H1 (cell line): ENCODE measurements around the gene IFRD1. TPM values are rescaled to one million over a fixed set of nuclear protein-coding genes. Genes with fewer than 3 reads are reported as not detected.

Experiments
- CTCF ChIA-PET: fragments of 300-600 bp; sonication (Branson Sonifier 250); formaldehyde crosslinking; loops from one replicate; lab custom pipeline; 2021; ENCODE audit not compliant: partially characterized antibody; lab: Charles Lee
- POLR2A ChIA-PET: fragments of 300-600 bp; sonication (Branson Sonifier 250); formaldehyde crosslinking; loops from one replicate; lab custom pipeline; 2021; ENCODE audit warnings: inconsistent platforms; ENCODE audit not compliant: partially characterized antibody; lab: Charles Lee
- DNase-seq, 2 experiments: peaks; one replicate each; pipeline versions ENCODE4 v3.0.0 to v3.0.0-alpha.2; 2010 to 2022; ENCODE audit warnings: low spot score in 2 of 2, low read depth in 1 of 2, mixed read lengths in 1 of 2
- FAIRE-seq: peaks from 2 replicates; lab custom pipeline; 2011; peaks lifted over from hg19 to GRCh38; lab: Jason Lieb, UNC
- H2AFZ ChIP-seq: 2 replicates; pipeline ENCODE4 v1.8.1; 2012; ENCODE audit warnings: low read length, inconsistent platforms
- H2AK5ac ChIP-seq: 2 replicates; pipeline ENCODE4 v1.6.1; 2013; ENCODE audit warnings: low read depth, low read length
- H2BK120ac ChIP-seq: replicated peaks from 2 replicates; pipeline ENCODE3; 2013; ENCODE audit warnings: low read depth, low read length, inconsistent platforms
- H2BK12ac ChIP-seq: 2 replicates; pipeline ENCODE4 v1.6.1; 2013; ENCODE audit warnings: low read depth, low read length
- H2BK15ac ChIP-seq: 2 replicates; pipeline ENCODE4 v1.6.1; 2013; ENCODE audit warnings: low read length
- H2BK20ac ChIP-seq: 2 replicates; pipeline ENCODE4 v1.6.1; 2013; ENCODE audit warnings: low read length
- H2BK5ac ChIP-seq: 2 replicates; pipeline ENCODE4 v1.6.1; 2013; ENCODE audit warnings: low read depth, low read length
- H3K14ac ChIP-seq: 2 replicates; pipeline ENCODE4 v1.6.1; 2013; ENCODE audit warnings: inconsistent platforms; ENCODE audit not compliant: insufficient read length
- H3K18ac ChIP-seq: 2 replicates; pipeline ENCODE4 v1.6.1; 2013; ENCODE audit warnings: low read length; ENCODE audit errors: extremely low read depth
- H3K23ac ChIP-seq: 2 replicates; pipeline ENCODE4 v1.6.1; 2013; ENCODE audit warnings: inconsistent platforms; ENCODE audit not compliant: insufficient read length
- H3K23me2 ChIP-seq: 2 replicates; pipeline ENCODE4 v1.6.1; 2013; ENCODE audit warnings: low read depth, low read length
- H3K27ac ChIP-seq: 2 replicates; pipeline ENCODE4 v1.6.1; 2011; ENCODE audit warnings: low read depth, low read length, inconsistent platforms
- H3K27me3 ChIP-seq, 4 experiments: replicated peaks in 1 of 4; 1 replicate in 1 of 4; 2 replicates in 3 of 4; pipeline versions ENCODE4 v1.6.1 to v1.8.1; 2011 to 2013; ENCODE audit warnings: low read length in 3 of 4, mild to moderate bottlenecking in 3 of 4, inconsistent platforms in 2 of 4, mixed read lengths in 2 of 4, moderate library complexity in 1 of 4; ENCODE audit not compliant: control insufficient read depth in 3 of 4, insufficient read depth in 3 of 4; ENCODE audit errors: extremely low read depth in 1 of 4
- H3K36me3 ChIP-seq, 4 experiments: 2 replicates each; pipeline versions ENCODE4 v1.6.1 to v1.8.1; 2011 to 2013; ENCODE audit warnings: mild to moderate bottlenecking in 4 of 4, low read length in 3 of 4, moderate library complexity in 2 of 4, control low read depth in 1 of 4, inconsistent platforms in 1 of 4; ENCODE audit not compliant: insufficient read depth in 4 of 4, control insufficient read depth in 2 of 4
- H3K4ac ChIP-seq: replicated peaks from 2 replicates; pipeline ENCODE3; 2013; ENCODE audit warnings: low read length, low read depth, mixed read lengths, inconsistent platforms; ENCODE audit not compliant: insufficient read length
- H3K4me1 ChIP-seq, 4 experiments: replicated peaks in 1 of 4; 1 replicate in 1 of 4; 2 replicates in 3 of 4; pipeline versions ENCODE4 v1.6.1 to v1.8.1; 2011 to 2013; ENCODE audit warnings: low read length in 3 of 4, inconsistent platforms in 2 of 4, mixed read lengths in 1 of 4; ENCODE audit not compliant: insufficient read depth in 4 of 4, control insufficient read depth in 3 of 4
- H3K4me2 ChIP-seq, 2 experiments: 2 replicates each; pipeline versions ENCODE4 v1.6.1 to v1.8.1; 2011 to 2013; ENCODE audit warnings: low read depth in 2 of 2, low read length in 2 of 2, control low read depth in 1 of 2, inconsistent platforms in 1 of 2, mild to moderate bottlenecking in 1 of 2; ENCODE audit not compliant: insufficient read depth in 1 of 2
- H3K4me3 ChIP-seq, 4 experiments: fragments of 200-600, 300-600 bp in 1 of 4; sonication (generic), shearing (Covaris generic), sonication (Bioruptor Twin) in 1 of 4; 2 replicates each; pipeline versions ENCODE4 v1.5.1 to v1.8.1; 2011 to 2016; ENCODE audit warnings: low read length in 4 of 4, low read depth in 3 of 4, control low read depth in 2 of 4, inconsistent platforms in 2 of 4, mild to moderate bottlenecking in 2 of 4, mixed read lengths in 1 of 4, moderate library complexity in 1 of 4; ENCODE audit not compliant: insufficient read depth in 2 of 4; ENCODE audit errors: extremely low read depth in 1 of 4
- H3K56ac ChIP-seq: replicated peaks from 2 replicates; pipeline ENCODE3; 2013; ENCODE audit warnings: low read depth, mild to moderate bottlenecking, mixed read lengths, low read length, inconsistent platforms; ENCODE audit not compliant: insufficient read length
- H3K79me1 ChIP-seq: 2 replicates; pipeline ENCODE4 v1.6.1; 2013; ENCODE audit warnings: low read depth, low read length, control low read depth
- H3K79me2 ChIP-seq, 2 experiments: 2 replicates each; pipeline versions ENCODE4 v1.6.1 to v1.8.1; 2012 to 2013; ENCODE audit warnings: low read length in 2 of 2, mild to moderate bottlenecking in 2 of 2, inconsistent platforms in 1 of 2; ENCODE audit not compliant: insufficient read depth in 2 of 2, control insufficient read depth in 1 of 2
- H3K9ac ChIP-seq, 4 experiments: replicated peaks in 1 of 4; 1 replicate in 1 of 4; 2 replicates in 3 of 4; pipeline versions ENCODE4 v1.6.1 to v1.8.1; 2011 to 2013; ENCODE audit warnings: low read depth in 3 of 4, low read length in 3 of 4, control low read depth in 2 of 4, mild to moderate bottlenecking in 2 of 4, moderate library complexity in 2 of 4, inconsistent platforms in 1 of 4; ENCODE audit errors: extremely low read depth in 1 of 4
- H3K9me3 ChIP-seq, 2 experiments: 2 replicates each; pipeline versions ENCODE4 v1.6.1 to v1.8.1; 2012 to 2013; ENCODE audit warnings: mild to moderate bottlenecking in 2 of 2, moderate library complexity in 2 of 2, control low read depth in 1 of 2, inconsistent platforms in 1 of 2, low read depth in 1 of 2, low read length in 1 of 2, mixed read lengths in 1 of 2; ENCODE audit not compliant: insufficient read depth in 2 of 2
- H4K20me1 ChIP-seq, 2 experiments: replicated peaks in 1 of 2; 2 replicates each; pipeline versions ENCODE3 to v1.8.1; 2011 to 2013; ENCODE audit warnings: inconsistent platforms in 2 of 2, low read length in 2 of 2, mild to moderate bottlenecking in 1 of 2; ENCODE audit not compliant: insufficient read depth in 2 of 2, control insufficient read depth in 1 of 2
- H4K5ac ChIP-seq: 2 replicates; pipeline ENCODE4 v1.6.1; 2013; ENCODE audit warnings: low read length, low read depth, mixed read lengths, inconsistent platforms; ENCODE audit not compliant: insufficient read length
- H4K8ac ChIP-seq: 2 replicates; pipeline ENCODE4 v1.8.0; 2013; ENCODE audit warnings: mild to moderate bottlenecking, moderate library complexity, low read length, inconsistent platforms; ENCODE audit not compliant: insufficient read depth; ENCODE audit errors: extremely low read depth
- H4K91ac ChIP-seq: replicated peaks from 2 replicates; pipeline ENCODE3; 2013; ENCODE audit warnings: low read length, mixed read lengths, inconsistent platforms; ENCODE audit not compliant: insufficient read length
- EZH2 ChIP-seq: fragments of 200-600 bp; sonication (generic); IDR thresholded peaks from 2 replicates; pipeline ENCODE4 v1.7.1; 2012; ENCODE audit warnings: low read depth, mild to moderate bottlenecking, moderate library complexity, low read length, inconsistent platforms; ENCODE audit not compliant: severe bottlenecking
- KDM1A ChIP-seq: fragments of 200-600, 300-600 bp; sonication (generic); IDR thresholded peaks from 2 replicates; pipeline ENCODE4 v1.7.1; 2016; ENCODE audit warnings: mild to moderate bottlenecking, low read length, borderline replicate concordance
- WGBS, 2 experiments: shearing (Covaris generic) in 1 of 2; methylation state at CpG; one replicate each; pipeline versions ENCODE4 v1.1.6 to v1.1.7; 2013 to 2015; ENCODE audit warnings: low lambda C conversion rate in 2 of 2, mixed read lengths in 2 of 2, inconsistent platforms in 1 of 2, low coverage in 1 of 2, missing lambda C conversion rate in 1 of 2; ENCODE audit not compliant: insufficient replicate concordance in 2 of 2, insufficient coverage in 1 of 2, insufficient read length in 1 of 2; ENCODE audit errors: extremely low coverage in 1 of 2, missing lambda C conversion rate in 1 of 2; 5-methylcytosine and 5-hydroxymethylcytosine counted together
- polyA plus RNA-seq, 7 experiments: library from polyadenylated mRNA; depleted of rRNA in 3 of 7; stranded (reverse) in 5 of 7; unstranded in 2 of 7; fragments of >200 nt in 5 of 7; fragments of 200-250 nt in 2 of 7; gene quantifications; 1 replicate in 5 of 7; 2 replicates in 1 of 7; 4 replicates in 1 of 7; pipeline versions ENCODE4 v1.2.1 to v1.2.3, GENCODE V29; 2011 to 2013; ENCODE audit warnings: missing spikeins in 2 of 7, mixed read lengths in 2 of 7
- total RNA-seq: library from RNA; stranded (reverse); fragmentation: NEBNext Ultra II Directional; extraction: Animal tissue kit (Norgen Biotek cat#: 25700); gene quantifications from 2 replicates; pipeline ENCODE4 v1.2.1, GENCODE V29; 2021

IFRD1 gene
- total and polyA plus RNA-seq, 2 of the 8 experiments (the other 6 are each of a cell fraction or from before 2014, with no cell fraction given), result 23.0 to 50.4 TPM

GRCh38 chr7:112410092-112410491 lies 40.2 kb upstream of the IFRD1 start:
- Histone ChIP-seq H3K4ac (no peak overlapping the region), H2AK5ac (no peak overlapping the region), H3K9me3 (no peaks in the 10 kb centered on the region), H3K18ac (no peak overlapping the region), H2BK15ac (no peak overlapping the region), H2BK120ac (no peak overlapping the region), H3K9ac (no peak overlapping the region), H3K4me3 (no peak overlapping the region), H2BK20ac (no peak overlapping the region), H4K5ac (no peak overlapping the region), H3K56ac (no peak overlapping the region), H3K14ac (no peak overlapping the region), H3K36me3 (no peaks in the 10 kb centered on the region), H4K91ac (no peak overlapping the region), H3K4me2 (no peak overlapping the region), H2BK5ac (no peak overlapping the region), H3K23ac (no peak overlapping the region), H3K79me2 (no peaks in the 10 kb centered on the region), H3K27me3 (no peaks in the 10 kb centered on the region), H3K27ac (no peak overlapping the region), H2AFZ (no peak overlapping the region), H3K4me1 (no peaks in the 10 kb centered on the region), H4K20me1 (no peaks in the 10 kb centered on the region), H2BK12ac (no peak overlapping the region), H3K23me2 (no peaks in the 10 kb centered on the region), H3K79me1 (no peaks in the 10 kb centered on the region), H4K8ac (no peak overlapping the region)
- DNase-seq (no peak), FAIRE-seq (no peak)
- no peak for TF ChIP-seq EZH2
- no peak for TF ChIP-seq KDM1A
- 94% methylated on average over 1 of the region's 1 CpG; no CpG with 5 or more reads in 1 of the 2 experiments for WGBS, 2 experiments
- ChIA-PET CTCF (interaction anchor here (0.5 to 2.0 kb wide), 17 partner anchors 9 to 669 kb away, joined by 3 to 8 read pairs (median 3); partner anchors contain the start of gene ZNF277), POLR2A (interaction anchor here (0.8 to 1.9 kb wide), 3 partner anchors 12 to 40 kb away, joined by 3 to 11 read pairs (median 3); partner anchors contain the start of gene IFRD1)
